ENCODE measurements around the gene FBXL5.

The FBXL5 gene

DNA sequence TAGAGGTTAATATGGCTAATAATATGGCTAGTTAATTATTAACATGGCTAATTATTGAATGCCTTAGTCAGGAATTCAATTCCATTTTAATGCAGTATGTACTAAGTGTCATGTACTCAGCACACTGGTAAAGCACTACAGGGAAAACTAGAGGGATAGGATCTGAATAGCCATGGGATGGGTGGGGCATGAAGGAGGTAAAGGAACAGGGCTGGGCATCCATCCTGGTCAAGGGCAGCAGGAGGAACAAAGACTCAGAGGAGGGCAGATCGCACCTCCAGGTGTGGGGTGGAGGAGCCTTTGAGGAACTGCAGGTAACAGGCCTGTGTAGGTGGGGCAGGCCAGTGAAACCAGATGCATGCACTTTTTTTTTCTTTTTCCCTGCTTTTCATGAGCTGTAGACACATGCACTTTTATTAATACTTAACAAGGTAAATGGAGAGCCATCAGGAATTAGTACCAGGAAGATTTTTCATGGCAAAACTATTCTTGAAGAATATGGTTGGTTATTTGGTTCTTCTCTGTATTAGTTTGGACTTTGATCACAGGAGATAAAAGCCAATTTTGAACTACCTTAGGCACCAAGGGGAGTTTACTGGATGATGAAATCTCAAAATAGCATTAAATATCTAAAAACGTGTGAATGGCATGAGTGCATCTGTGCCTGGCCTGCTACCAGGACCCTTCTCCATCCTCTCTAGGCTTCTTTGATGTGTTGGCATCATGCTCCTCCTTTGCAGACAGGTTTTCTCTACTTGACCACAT, 97.2 kb downstream of the FBXL5 start:
- no peak for ATAC-seq
- no peak for DNase-seq

DNA sequence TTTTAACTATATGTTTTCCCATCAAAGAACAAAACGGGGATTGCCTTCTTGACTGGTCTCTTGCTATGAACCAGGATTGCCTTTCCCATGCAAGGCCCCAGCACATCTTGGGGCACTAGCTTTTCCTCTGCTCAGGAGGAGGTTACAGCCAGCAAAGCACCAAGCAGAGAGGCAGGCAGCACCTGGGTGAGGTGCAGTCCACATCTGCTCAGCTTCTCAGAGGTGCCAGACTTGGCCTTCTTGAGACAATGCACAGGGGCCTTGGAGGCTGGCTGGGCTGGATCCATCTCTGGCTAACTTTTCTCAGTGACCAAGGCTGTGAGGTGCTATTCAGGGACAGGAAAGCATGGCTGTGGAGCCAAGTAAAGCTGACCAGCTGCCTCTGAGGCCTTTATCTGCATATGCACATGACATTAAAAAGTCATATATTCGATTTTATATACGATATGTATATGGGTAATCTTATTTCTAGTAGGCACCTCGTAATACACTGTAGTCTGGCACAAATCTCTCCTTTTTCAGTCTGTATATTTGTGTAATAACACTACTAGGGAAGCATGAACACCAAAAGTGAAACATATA, 98.6 kb downstream of the FBXL5 start:
- ATAC-seq (no peak), DNase-seq (no peak)

All from stimulated activated naive CD8-positive, alpha-beta T cell treated with anti-CD3 and anti-CD28 coated beads, Interleukin-15, Interleukin-2, amounts not matched to agents 100 U/mL and 50 U/mL, for 24 hours (primary cell).